ENCODE data around the gene ACAN. TPM values are rescaled to one million over a fixed set of nuclear protein-coding genes. Genes with fewer than 3 reads are reported as not detected.
A peak's percentile ranks its signal among the peaks of the same experiment; 100 is the strongest.

Gene ACAN
- total and polyA plus RNA-seq, 2 of the 8 experiments (the other 6 are each of a cell fraction or from before 2014, with no cell fraction given), result 0.71 to 0.73 TPM

- Histone ChIP-seq H3K9me3 (ENCODE audit: insufficient read depth in 2 of 2, low read depth in 1 of 2, low read length in 1 of 2) (no peaks in the 10 kb centered on the region), H3K27me3 (replicated peaks in 1 of 4; ENCODE audit: control insufficient read depth in 3 of 4, extremely low read depth in 1 of 4, insufficient read depth in 3 of 4, low read length in 3 of 4) (peaks cover 0 to 25% (median 12%) of the 10 kb centered on the region in 4 experiments; a peak in 6 of 7 replicates), H4K8ac (ENCODE audit: extremely low read depth, insufficient read depth, low read length) (peak overlapping the region; percentile 81), H3K4me1 (replicated peaks in 1 of 4; ENCODE audit: control insufficient read depth in 3 of 4, insufficient read depth in 4 of 4, low read length in 3 of 4) (peaks cover 0 to 3% (median 1%) of the 10 kb centered on the region in 4 experiments; a peak in 4 of 7 replicates), H3K4me2 (ENCODE audit: insufficient read depth in 1 of 2, low read depth in 2 of 2, low read length in 2 of 2) (peak overlapping the region; percentile 67 to 73), H3K23me2 (ENCODE audit: low read depth, low read length) (peaks cover 3% of the 10 kb centered on the region; the same call in 1 of the 2 replicates), H2BK12ac (ENCODE audit: low read depth, low read length) (no peak overlapping the region; the same call in 1 of the 2 replicates), H3K56ac (replicated peaks; ENCODE audit: insufficient read length, low read depth, low read length) (no peak overlapping the region), H3K23ac (ENCODE audit: insufficient read length) (no peak overlapping the region), H4K20me1 (replicated peaks in 1 of 2; ENCODE audit: control insufficient read depth in 1 of 2, insufficient read depth in 2 of 2, low read length in 2 of 2) (no peaks in the 10 kb centered on the region), H2BK15ac (ENCODE audit: low read length) (peak overlapping the region; percentile 90; the same call in 1 of the 2 replicates), H4K91ac (replicated peaks; ENCODE audit: insufficient read length, low read length) (peak overlapping the region; percentile 83), H4K5ac (ENCODE audit: insufficient read length, low read depth, low read length) (no peak overlapping the region), H2BK5ac (ENCODE audit: low read depth, low read length) (no peak overlapping the region), H2AK5ac (ENCODE audit: low read depth, low read length) (no peak overlapping the region), H3K4me3 (ENCODE audit: extremely low read depth in 1 of 4, insufficient read depth in 2 of 4, low read depth in 3 of 4, low read length in 4 of 4) (peak overlapping the region; percentile 42 to 66 (median 62)), H3K9ac (replicated peaks in 1 of 4; ENCODE audit: extremely low read depth in 1 of 4, low read depth in 3 of 4, low read length in 3 of 4) (peak overlapping the region in 3 of 4 experiments; percentile 4 to 29 (median 6); a peak in 4 of 7 replicates), H3K79me1 (ENCODE audit: low read depth, low read length) (no peaks in the 10 kb centered on the region), H2AFZ (ENCODE audit: low read length) (peak overlapping the region; percentile 93), H3K79me2 (ENCODE audit: control insufficient read depth in 1 of 2, insufficient read depth in 2 of 2, low read length in 2 of 2) (no peaks in the 10 kb centered on the region), H3K18ac (ENCODE audit: extremely low read depth, low read length) (peak overlapping the region; percentile 76), H3K36me3 (ENCODE audit: control insufficient read depth in 2 of 4, insufficient read depth in 4 of 4, low read length in 3 of 4) (no peaks in the 10 kb centered on the region), H3K27ac (ENCODE audit: low read depth, low read length) (no peak overlapping the region), H3K4ac (replicated peaks; ENCODE audit: insufficient read length, low read depth, low read length) (no peak overlapping the region), H3K14ac (ENCODE audit: insufficient read length) (no peak overlapping the region), H2BK20ac (ENCODE audit: low read length) (no peak overlapping the region; the same call in 1 of the 2 replicates), H2BK120ac (replicated peaks; ENCODE audit: low read depth, low read length) (no peak overlapping the region)
- FAIRE-seq, result no peak
- DNase-seq (ENCODE audit: low read depth in 1 of 2, low spot score in 2 of 2), result peak in 1 of 2 experiments; percentile 69
- POLR2A ChIA-PET (ENCODE audit: partially characterized antibody), result interaction anchor here (1.3 kb wide), 2 partner anchors 27 to 112 kb away, joined by 3 read pairs; no protein-coding TSS in a partner anchor
- 11% methylated on average over 29 of the region's 38 CpGs; no CpG with 5 or more reads in 1 of the 2 experiments for WGBS, 2 experiments (ENCODE audit: extremely low coverage in 1 of 2, insufficient coverage in 1 of 2, insufficient read length in 1 of 2, insufficient replicate concordance in 2 of 2, low coverage in 1 of 2, low lambda C conversion rate in 2 of 2, missing lambda C conversion rate in 1 of 2)
- CTCF ChIA-PET (ENCODE audit: partially characterized antibody), result interaction anchor here (0.8 to 1.9 kb wide), 7 partner anchors 31 to 114 kb away, joined by 3 to 5 read pairs (median 4); no protein-coding TSS in a partner anchor
- TF ChIP-seq KDM4A (IDR thresholded peaks at IDR 0.05; ENCODE audit: low read depth, low read length, severe bottlenecking), result peak; percentile 75
- peak; percentile 25 for TF ChIP-seq RNF2 (IDR thresholded peaks at IDR 0.05; ENCODE audit: borderline replicate concordance, low read depth, low read length, missing control alignments, poor library complexity, severe bottlenecking)
- TF ChIP-seq EZH2 (IDR thresholded peaks at IDR 0.05; ENCODE audit: low read depth, low read length, severe bottlenecking), result peak; percentile 55
- TF ChIP-seq CHD1 (IDR thresholded peaks at IDR 0.05; ENCODE audit: low read depth, low read length), result no peak
- no peak for TF ChIP-seq HDAC2 (IDR thresholded peaks at IDR 0.05; ENCODE audit: borderline replicate concordance in 1 of 2, low read depth in 2 of 2, low read length in 2 of 2)
- peak; percentile 32; the same call in 1 of the 2 replicates for TF ChIP-seq KDM1A (IDR thresholded peaks at IDR 0.05; ENCODE audit: borderline replicate concordance, low read length)
- TF ChIP-seq TAF1 (IDR thresholded peaks at IDR 0.05; ENCODE audit: low read depth, low read length), result peak; percentile 50; the same call in 1 of the 2 replicates
- TF ChIP-seq CEBPB (IDR thresholded peaks at IDR 0.05; ENCODE audit: low read depth, low read length), result peak; percentile 83
- peak; percentile 73 for TF ChIP-seq SUZ12 (IDR thresholded peaks at IDR 0.05; ENCODE audit: low read length)
- no peak for TF ChIP-seq SAP30 (IDR thresholded peaks at IDR 0.05; ENCODE audit: insufficient read depth, insufficient replicate concordance, low read length)
These were observed 33.9 kb upstream of the ACAN start for GRCh38 chr15:88769161-88769971.
